ENCODE data around the gene CFB. TPM values are rescaled to one million over a fixed set of nuclear protein-coding genes. Genes with fewer than 3 reads are reported as not detected.

The CFB gene
- total and polyA plus RNA-seq, 2 of the 4 experiments (the other 2 are of a cell fraction), result 1.8 to 6.1 TPM

DNA sequence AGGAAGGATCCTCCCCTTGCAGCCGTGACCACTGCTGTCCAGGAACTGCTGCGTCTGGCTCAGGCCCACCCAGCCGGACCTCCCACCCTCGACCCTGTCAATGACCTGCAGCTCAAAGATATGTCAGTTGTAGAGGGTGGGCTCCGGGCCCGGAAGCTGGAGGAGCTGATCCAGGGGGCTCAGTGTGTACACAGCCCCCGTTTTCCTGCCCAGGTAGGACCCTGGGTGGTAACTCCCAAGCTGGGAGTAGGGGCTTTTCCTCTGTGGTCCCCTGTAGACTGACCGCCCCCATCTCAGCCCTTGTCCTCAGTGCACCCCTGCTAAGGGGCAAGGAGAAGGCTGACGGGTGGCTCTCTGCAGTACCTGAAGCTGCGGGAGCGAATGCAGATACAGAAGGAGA, 22.4 kb downstream of the CFB start:
- intact Hi-C loops (cut with micrococcal nuclease) (no loop called here), in situ Hi-C loops (cut with MboI; ENCODE audit: low sequenced_read_pairs) (no loop called here), dilution Hi-C loops (cut with HindIII; ENCODE audit: low sequenced_read_pairs, unreplicated experiment) (no loop called here)
- Histone ChIP-seq H4K91ac (ENCODE audit: insufficient read depth, low read depth, low read length) (no peak overlapping the region), H3K9ac (ENCODE audit: low read depth, low read length) (no peak overlapping the region), H2BK120ac (ENCODE audit: low read depth, low read length) (no peak overlapping the region), H2AK5ac (ENCODE audit: low read depth, low read length) (no peak overlapping the region), H4K20me1 (ENCODE audit: insufficient read depth, low read length) (no peaks in the 10 kb centered on the region), H3K4ac (ENCODE audit: low read depth, low read length) (no peak overlapping the region), H3K4me1 (ENCODE audit: control insufficient read depth, insufficient read depth, low read length) (peaks cover 11% of the 10 kb centered on the region), H3K18ac (ENCODE audit: low read depth, low read length) (no peak overlapping the region), H3K14ac (replicated peaks; ENCODE audit: low read depth, low read length) (no peak overlapping the region), H3K36me3 (ENCODE audit: control insufficient read depth, insufficient read depth, low read length) (peaks cover 59% of the 10 kb centered on the region), H2BK20ac (ENCODE audit: low read depth, low read length) (no peak overlapping the region), H2BK15ac (ENCODE audit: low read depth, low read length) (no peak overlapping the region), H3K27me3 (ENCODE audit: control insufficient read depth, insufficient read depth, low read length) (no peaks in the 10 kb centered on the region), H2AK9ac (replicated peaks; ENCODE audit: low read depth, low read length, poor library complexity) (no peak overlapping the region), H4K5ac (ENCODE audit: low read depth, low read length) (no peak overlapping the region), H3K23ac (ENCODE audit: low read depth, low read length) (no peak overlapping the region), H3K4me3 (ENCODE audit: insufficient read depth, low read depth, low read length) (no peak overlapping the region), H3K79me1 (ENCODE audit: low read depth in 1 of 2, low read length in 2 of 2) (peaks cover 12 to 39% of the 10 kb centered on the region in 2 experiments), H4K8ac (ENCODE audit: low read depth in 2 of 2, low read length in 2 of 2) (no peak overlapping the region), H3K4me2 (ENCODE audit: low read depth, low read length) (no peak overlapping the region), H3K27ac (ENCODE audit: insufficient read depth, low read length) (no peak overlapping the region), H2BK5ac (ENCODE audit: low read depth, low read length, poor library complexity, severe bottlenecking) (no peak overlapping the region), H3K9me1 (ENCODE audit: insufficient read depth, low read length) (peaks cover 6% of the 10 kb centered on the region; the same call in 1 of the 2 replicates), H3K56ac (ENCODE audit: extremely low read depth, insufficient read depth, low read length) (no peak overlapping the region), H3K9me3 (ENCODE audit: control insufficient read depth, insufficient read depth, low read length) (no peaks in the 10 kb centered on the region), H2AFZ (replicated peaks; ENCODE audit: low read length, poor library complexity) (no peak overlapping the region)
- ATAC-seq (ENCODE audit: low read depth) (no peak), DNase-seq (no peak)
- WGBS, 2 experiments (ENCODE audit: extremely low coverage in 2 of 2, insufficient read length in 1 of 2), result 77% methylated on average over 4 of the region's 11 CpGs; no CpG with 5 or more reads in 1 of the 2 experiments
- CTCF ChIA-PET, result no interaction called here
- no peak for TF ChIP-seq FOS (IDR thresholded peaks at IDR 0.05; ENCODE audit: low read depth, low read length)
- TF ChIP-seq CTCF (conservative IDR thresholded peaks at IDR 0.05; ENCODE audit: low read depth, low read length), result no peak
- no peak for TF ChIP-seq ELK1 (IDR thresholded peaks at IDR 0.05; ENCODE audit: borderline replicate concordance, low read depth, low read length)
- no peak for TF ChIP-seq MXI1 (IDR thresholded peaks at IDR 0.05; ENCODE audit: borderline replicate concordance, low read depth, low read length)
- no peak for TF ChIP-seq BHLHE40 (IDR thresholded peaks at IDR 0.05; ENCODE audit: low read depth, low read length)
- TF ChIP-seq, protein P1, sequence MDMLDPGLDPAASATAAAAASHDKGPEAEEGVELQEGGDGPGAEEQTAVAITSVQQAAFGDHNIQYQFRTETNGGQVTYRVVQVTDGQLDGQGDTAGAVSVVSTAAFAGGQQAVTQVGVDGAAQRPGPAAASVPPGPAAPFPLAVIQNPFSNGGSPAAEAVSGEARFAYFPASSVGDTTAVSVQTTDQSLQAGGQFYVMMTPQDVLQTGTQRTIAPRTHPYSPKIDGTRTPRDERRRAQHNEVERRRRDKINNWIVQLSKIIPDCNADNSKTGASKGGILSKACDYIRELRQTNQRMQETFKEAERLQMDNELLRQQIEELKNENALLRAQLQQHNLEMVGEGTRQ (IDR thresholded peaks at IDR 0.05; ENCODE audit: low read depth, low read length), result no peak
- no peak for TF ChIP-seq MAZ (IDR thresholded peaks at IDR 0.05; ENCODE audit: borderline replicate concordance, low read depth, low read length)
- POLR2A ChIA-PET (ENCODE audit: unreplicated experiment), result no interaction called here
- no TSS peak for BruUV-seq (replicated peaks)

Data from IMR-90 (cell line).